H1 (cell line): ENCODE measurements around the gene BRCA2. TPM values are rescaled to one million over a fixed set of nuclear protein-coding genes. Genes with fewer than 3 reads are reported as not detected.

Experiments
- RNF2 ChIP-seq: fragments of 200-900, 300-1000 bp; sonication (generic); IDR thresholded peaks from 2 replicates; pipeline ENCODE4 v1.7.1; 2016; ENCODE audit warnings: borderline replicate concordance, low read depth, mild to moderate bottlenecking, antibody characterized with exemption, low read length; ENCODE audit not compliant: poor library complexity, severe bottlenecking; ENCODE audit errors: missing control alignments
- polyA plus RNA-seq, 7 experiments: library from polyadenylated mRNA; depleted of rRNA in 3 of 7; stranded (reverse) in 5 of 7; unstranded in 2 of 7; fragments of >200 nt in 5 of 7; fragments of 200-250 nt in 2 of 7; gene quantifications; 1 replicate in 5 of 7; 2 replicates in 1 of 7; 4 replicates in 1 of 7; pipeline versions ENCODE4 v1.2.1 to v1.2.3, GENCODE V29; 2011 to 2013; ENCODE audit warnings: missing spikeins in 2 of 7, mixed read lengths in 2 of 7
- total RNA-seq: library from RNA; stranded (reverse); fragmentation: NEBNext Ultra II Directional; extraction: Animal tissue kit (Norgen Biotek cat#: 25700); gene quantifications from 2 replicates; pipeline ENCODE4 v1.2.1, GENCODE V29; 2021
- TF ChIP-seq, protein P1 (sequence below): IDR thresholded peaks from 2 replicates; pipeline ENCODE4 v1.6.1; 2011; ENCODE audit warnings: low read depth, mild to moderate bottlenecking, low read length; ENCODE audit not compliant: insufficient read depth

Gene BRCA2
- total and polyA plus RNA-seq, 2 of the 8 experiments (the other 6 are each of a cell fraction or from before 2014, with no cell fraction given) = 4.2 to 24.9 TPM

DNA sequence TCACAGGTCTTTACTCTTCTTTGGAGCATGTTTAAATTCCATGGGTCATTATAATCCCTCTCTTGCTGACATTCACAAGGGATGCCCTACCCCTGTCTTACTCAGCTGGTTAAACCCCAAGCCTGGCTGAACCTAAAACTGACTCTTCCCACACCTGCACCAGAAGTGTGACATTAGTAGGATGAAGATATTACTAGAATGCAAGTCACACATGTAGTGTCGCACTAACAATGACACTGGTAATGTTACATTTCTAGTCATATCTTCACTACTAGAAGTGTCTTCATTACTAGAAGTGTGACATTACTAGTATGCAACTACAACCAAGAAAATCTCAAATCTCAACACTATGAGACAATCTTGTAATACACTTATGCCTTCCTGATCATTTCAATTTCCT, 14.4 kb upstream of the BRCA2 start (continued):
- TF ChIP-seq, protein P1, sequence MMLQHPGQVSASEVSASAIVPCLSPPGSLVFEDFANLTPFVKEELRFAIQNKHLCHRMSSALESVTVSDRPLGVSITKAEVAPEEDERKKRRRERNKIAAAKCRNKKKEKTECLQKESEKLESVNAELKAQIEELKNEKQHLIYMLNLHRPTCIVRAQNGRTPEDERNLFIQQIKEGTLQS = no peak
- no peak for TF ChIP-seq RNF2
